Upper lobe of left lung (tissue), 6 donors: Measurements from ENCODE around the gene RBM19. TPM values are rescaled to one million over a fixed set of nuclear protein-coding genes. Genes with fewer than 3 reads are reported as not detected.

Source experiments
- ATAC-seq, 2 donors: fragments of 200-7000 bp; cut with Tn5 transposase; one replicate each; pipeline ENCODE4 v1.9.1; 2022; ENCODE audit warnings: mild to moderate bottlenecking in 2 of 2, moderate library complexity in 2 of 2; ENCODE audit not compliant: low FRiP score in 2 of 2
- DNase-seq, 2 donors: peaks; one replicate each; pipeline ENCODE4 v3.0.0-alpha.2; 2019 to 2020
- H3K27ac ChIP-seq, 4 donors: fragments of 200-600 bp; sonication (generic); one replicate each; pipeline ENCODE4 v1.5.1; 2016 to 2019
- H3K27me3 ChIP-seq, 4 donors: fragments of 200-600 bp; sonication (generic); one replicate each; pipeline ENCODE4 v1.5.1; 2017 to 2019
- H3K36me3 ChIP-seq, 4 donors: fragments of 200-600 bp; sonication (generic); one replicate each; pipeline ENCODE4 v1.5.1; 2016 to 2019
- H3K4me1 ChIP-seq, 4 donors: fragments of 200-600 bp; sonication (generic); one replicate each; pipeline ENCODE4 v1.5.1; 2018 to 2019
- H3K4me3 ChIP-seq, 4 donors: fragments of 200-600 bp; sonication (generic); one replicate each; pipeline ENCODE4 v1.5.1; 2017 to 2019; ENCODE audit warnings: mild to moderate bottlenecking in 2 of 4, moderate library complexity in 1 of 4
- H3K9me3 ChIP-seq, 4 donors: fragments of 200-600 bp; sonication (generic); one replicate each; pipeline ENCODE4 v1.5.1; 2018 to 2019
- EP300 ChIP-seq, 4 donors: sonication (generic); formaldehyde crosslinking; IDR thresholded peaks; one replicate each; pipeline ENCODE4 v1.5.1; 2017; ENCODE audit warnings: antibody characterized with exemption in 4 of 4, control low read depth in 2 of 4
- POLR2A ChIP-seq, 4 donors: fragments of 450-650 bp; IDR thresholded peaks; one replicate each; pipeline ENCODE4 v1.5.1; 2016 to 2017; ENCODE audit warnings: antibody characterized with exemption in 4 of 4, mild to moderate bottlenecking in 2 of 4
- POLR2AphosphoS5 ChIP-seq, 2 donors: sonication (generic); formaldehyde crosslinking; IDR thresholded peaks; one replicate each; pipeline ENCODE4 v1.5.1; 2017; ENCODE audit warnings: antibody characterized with exemption in 2 of 2
- WGBS, 2 donors: methylation state at CpG; one replicate each; pipeline ENCODE4 v1.1.5; 2017 to 2018; 5-methylcytosine and 5-hydroxymethylcytosine counted together
- total RNA-seq, 6 donors: library from RNA; depleted of rRNA in 4 of 6; stranded (reverse); fragments of >200 nt in 4 of 6; gene quantifications; one replicate each; pipeline versions ENCODE4 v1.1.0 to v1.2.1, GENCODE V29; 2016 to 2021
- TF ChIP-seq, protein P1 (sequence below), 6 experiments: fragments of 450-650 bp in 4 of 6; fragments of 200-600 bp in 2 of 6; sonication (generic) in 2 of 6; IDR thresholded peaks; one replicate each; pipeline ENCODE4 v1.5.1; 2016 to 2019; ENCODE audit warnings: antibody characterized with exemption in 6 of 6
- donor health status: DM: no; HTN: no; CAD: no; lungs with moderate emphysema.
- donor health status: DM: no; HTN: yes; CAD: no; lungs with severe emphysema.

RBM19 gene
- total RNA-seq, 6 donors from 2014 or later = 25.5 to 131 (median 39.9) TPM

DNA sequence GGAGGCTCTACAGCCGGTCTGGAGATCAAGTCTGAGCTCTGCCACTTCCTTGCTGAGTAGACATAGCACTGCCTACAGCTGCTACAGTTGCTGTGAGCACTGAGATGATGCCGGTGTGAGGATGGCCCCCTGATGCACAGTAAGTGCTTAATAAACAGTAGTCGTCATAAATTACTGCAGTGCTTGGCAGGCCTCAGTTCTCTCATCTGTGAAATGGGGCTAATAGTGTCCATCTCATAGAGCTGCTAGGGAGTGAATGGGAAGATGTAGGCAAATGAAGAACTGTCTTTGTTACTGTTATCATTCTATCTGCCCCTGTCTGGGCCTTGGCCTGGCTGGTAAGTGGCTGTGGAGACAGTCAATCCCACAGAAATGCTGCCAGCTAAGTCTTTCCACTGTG is 124.3 kb downstream of the RBM19 start:
- H3K27me3 ChIP-seq = no peaks in the 10 kb centered on the region
- no peaks in the 10 kb centered on the region for H3K4me1 ChIP-seq
- peaks cover 0 to 39% (median 24%) of the 10 kb centered on the region in 4 donors for H3K36me3 ChIP-seq
- WGBS, 2 donors = 93% methylated on average over 3 of the region's 3 CpGs
- no peak for TF ChIP-seq POLR2A (IDR thresholded peaks at IDR 0.05)
- TF ChIP-seq POLR2AphosphoS5 (IDR thresholded peaks at IDR 0.05) = no peak
- no peak for TF ChIP-seq EP300 (IDR thresholded peaks at IDR 0.05)
- TF ChIP-seq, protein P1, sequence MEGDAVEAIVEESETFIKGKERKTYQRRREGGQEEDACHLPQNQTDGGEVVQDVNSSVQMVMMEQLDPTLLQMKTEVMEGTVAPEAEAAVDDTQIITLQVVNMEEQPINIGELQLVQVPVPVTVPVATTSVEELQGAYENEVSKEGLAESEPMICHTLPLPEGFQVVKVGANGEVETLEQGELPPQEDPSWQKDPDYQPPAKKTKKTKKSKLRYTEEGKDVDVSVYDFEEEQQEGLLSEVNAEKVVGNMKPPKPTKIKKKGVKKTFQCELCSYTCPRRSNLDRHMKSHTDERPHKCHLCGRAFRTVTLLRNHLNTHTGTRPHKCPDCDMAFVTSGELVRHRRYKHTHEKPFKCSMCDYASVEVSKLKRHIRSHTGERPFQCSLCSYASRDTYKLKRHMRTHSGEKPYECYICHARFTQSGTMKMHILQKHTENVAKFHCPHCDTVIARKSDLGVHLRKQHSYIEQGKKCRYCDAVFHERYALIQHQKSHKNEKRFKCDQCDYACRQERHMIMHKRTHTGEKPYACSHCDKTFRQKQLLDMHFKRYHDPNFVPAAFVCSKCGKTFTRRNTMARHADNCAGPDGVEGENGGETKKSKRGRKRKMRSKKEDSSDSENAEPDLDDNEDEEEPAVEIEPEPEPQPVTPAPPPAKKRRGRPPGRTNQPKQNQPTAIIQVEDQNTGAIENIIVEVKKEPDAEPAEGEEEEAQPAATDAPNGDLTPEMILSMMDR (IDR thresholded peaks at IDR 0.05) = no peak
- no peak for ATAC-seq
- H3K4me3 ChIP-seq = no peak overlapping the region
- no peak overlapping the region for H3K27ac ChIP-seq
- no peak for DNase-seq
- H3K9me3 ChIP-seq = no peaks in the 10 kb centered on the region

DNA sequence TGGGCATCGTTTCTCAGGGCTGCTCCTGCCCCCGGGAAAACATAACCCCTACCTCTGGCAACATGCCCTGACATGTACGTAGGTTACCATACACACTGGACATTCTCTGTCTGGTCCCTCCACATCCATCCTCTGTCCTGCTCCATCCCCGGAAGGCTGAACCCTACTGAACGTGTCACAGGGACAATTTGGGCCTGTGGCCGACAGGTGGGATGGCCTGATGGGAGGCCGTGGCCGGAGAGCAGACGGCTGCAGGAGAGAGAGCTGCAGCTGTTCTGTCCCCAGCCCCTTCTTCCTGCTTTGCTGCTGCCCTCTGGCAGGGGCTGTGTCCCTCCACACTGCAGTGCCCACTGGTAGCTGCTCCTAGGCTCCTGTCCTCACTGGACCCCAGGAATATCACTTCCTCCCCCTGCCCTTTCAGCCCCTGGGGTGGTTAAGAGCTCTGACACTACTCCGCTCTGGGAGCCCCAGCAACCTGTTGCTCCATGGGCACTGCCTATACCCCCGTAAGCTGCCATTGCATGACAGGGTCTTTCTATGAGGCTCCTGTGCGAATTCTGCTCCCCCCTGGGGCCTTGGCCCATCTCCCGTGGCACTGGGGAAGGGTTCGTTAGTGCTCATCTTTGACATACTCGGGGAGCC is 125.6 kb downstream of the RBM19 start:
- 91 to 96% methylated on average over 8 to 14 of the region's 15 CpGs for WGBS, 2 donors
- TF ChIP-seq EP300 (IDR thresholded peaks at IDR 0.05) (no peak), POLR2A (IDR thresholded peaks at IDR 0.05) (no peak), POLR2AphosphoS5 (IDR thresholded peaks at IDR 0.05) (no peak)
- TF ChIP-seq, protein P1 (IDR thresholded peaks at IDR 0.05) = no peak
- no peak overlapping the region for H3K4me3 ChIP-seq
- no peaks in the 10 kb centered on the region for H3K27me3 ChIP-seq
- H3K9me3 ChIP-seq = no peaks in the 10 kb centered on the region
- DNase-seq (no peak), ATAC-seq (no peak)
- H3K4me1 ChIP-seq = no peaks in the 10 kb centered on the region
- peaks cover 0 to 40% (median 24%) of the 10 kb centered on the region in 4 donors for H3K36me3 ChIP-seq
- no peak overlapping the region for H3K27ac ChIP-seq

DNA sequence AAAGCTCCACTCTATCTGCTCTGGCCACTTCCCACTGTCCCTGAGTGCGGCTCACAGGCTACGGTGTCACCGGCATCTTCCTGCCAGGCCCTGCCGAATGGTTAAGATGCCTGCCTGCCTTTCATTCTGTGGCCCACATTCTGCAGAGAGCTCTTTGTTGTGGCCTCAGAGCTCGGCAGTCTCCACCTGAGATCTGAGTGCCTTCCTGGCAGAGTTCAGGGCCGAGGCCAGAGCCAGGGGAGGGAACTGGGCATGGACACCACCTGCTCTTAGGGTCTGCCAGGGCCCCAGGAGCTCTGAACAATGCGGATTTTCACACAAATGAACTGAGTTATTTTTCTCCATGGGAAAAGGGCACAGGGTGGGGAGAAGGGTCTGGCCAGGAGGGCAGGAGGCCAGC is 127.2 kb downstream of the RBM19 start:
- peaks cover 0 to 30% (median 15%) of the 10 kb centered on the region in 4 donors for H3K36me3 ChIP-seq
- no peaks in the 10 kb centered on the region for H3K4me1 ChIP-seq
- H3K27ac ChIP-seq = no peak overlapping the region
- 80 to 94% methylated on average over 3 to 7 of the region's 7 CpGs for WGBS, 2 donors
- no peak overlapping the region for H3K4me3 ChIP-seq
- TF ChIP-seq EP300 (IDR thresholded peaks at IDR 0.05) (no peak), POLR2AphosphoS5 (IDR thresholded peaks at IDR 0.05) (no peak), POLR2A (IDR thresholded peaks at IDR 0.05) (no peak)
- TF ChIP-seq, protein P1 (IDR thresholded peaks at IDR 0.05) = no peak
- no peaks in the 10 kb centered on the region for H3K27me3 ChIP-seq
- no peak for DNase-seq
- ATAC-seq = no peak
- H3K9me3 ChIP-seq = no peaks in the 10 kb centered on the region

DNA sequence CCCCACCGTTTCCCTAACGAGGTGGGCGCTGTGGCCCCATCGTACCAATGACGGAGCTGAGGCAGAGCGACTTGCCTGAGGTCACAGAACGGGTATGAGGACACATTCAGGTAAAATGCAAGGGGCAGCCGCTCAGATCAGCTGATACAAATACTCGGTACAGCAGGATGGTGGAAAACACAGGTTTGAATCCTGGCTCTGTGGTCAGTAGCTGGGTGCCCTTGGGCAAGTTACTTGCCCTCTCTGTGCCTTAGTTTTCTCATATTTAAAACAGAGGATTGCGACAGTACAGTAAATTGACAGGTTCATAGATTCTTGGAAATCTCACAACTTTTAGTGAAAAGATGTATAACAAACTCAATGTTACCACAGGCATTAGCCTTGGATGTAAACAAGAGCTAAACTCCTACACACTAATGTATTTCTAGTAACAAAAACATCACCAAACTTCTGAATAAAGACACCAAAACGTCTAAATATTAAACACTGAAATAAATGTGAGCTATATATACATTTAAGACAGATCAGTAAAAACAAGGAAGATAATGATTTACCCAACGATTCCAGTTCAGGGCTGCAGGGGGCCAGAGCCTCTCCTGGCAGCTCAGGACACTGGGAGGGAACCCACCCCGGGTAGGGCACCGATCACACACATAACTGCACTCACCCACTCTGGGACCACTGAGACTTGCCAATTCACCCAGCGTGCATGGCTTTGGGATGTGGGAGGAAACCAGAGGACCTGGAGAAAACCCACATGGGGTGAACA is 128.4 kb downstream of the RBM19 start:
- Histone ChIP-seq H3K4me3 (no peak overlapping the region), H3K4me1 (no peaks in the 10 kb centered on the region), H3K27ac (no peak overlapping the region), H3K27me3 (no peaks in the 10 kb centered on the region), H3K9me3 (no peaks in the 10 kb centered on the region), H3K36me3 (peaks cover 0 to 19% (median 7%) of the 10 kb centered on the region in 4 donors)
- 83 to 87% methylated on average over 14 to 15 of the region's 15 CpGs for WGBS, 2 donors
- no peak for DNase-seq
- TF ChIP-seq EP300 (IDR thresholded peaks at IDR 0.05) = no peak
- no peak for ATAC-seq

DNA sequence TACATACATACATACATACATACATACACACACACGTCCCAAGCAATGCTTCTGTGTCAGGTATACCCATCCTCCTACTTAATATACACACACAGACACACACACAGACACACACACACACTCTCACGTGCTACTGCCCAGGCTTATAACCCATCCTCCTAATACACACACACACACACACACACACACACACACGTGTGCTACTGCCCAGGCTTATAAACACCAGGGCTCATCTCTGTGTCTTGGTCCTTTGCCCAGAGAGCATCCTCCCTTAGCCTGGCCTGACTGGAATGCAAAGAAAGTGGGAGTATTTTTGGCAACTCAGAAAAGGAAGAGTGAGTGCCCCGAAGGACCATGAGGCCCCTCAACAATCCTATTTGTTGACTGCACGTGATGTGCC is 129.0 kb downstream of the RBM19 start:
- Histone ChIP-seq H3K27me3 (no peaks in the 10 kb centered on the region), H3K4me1 (no peaks in the 10 kb centered on the region), H3K36me3 (peaks cover 0 to 13% (median 4%) of the 10 kb centered on the region in 4 donors), H3K4me3 (no peak overlapping the region), H3K9me3 (no peaks in the 10 kb centered on the region), H3K27ac (no peak overlapping the region)
- ATAC-seq = no peak
- no peak for TF ChIP-seq POLR2A (IDR thresholded peaks at IDR 0.05)
- TF ChIP-seq, protein P1 (IDR thresholded peaks at IDR 0.05) = no peak
- no peak for TF ChIP-seq EP300 (IDR thresholded peaks at IDR 0.05)
- TF ChIP-seq POLR2AphosphoS5 (IDR thresholded peaks at IDR 0.05) = no peak
- DNase-seq = no peak
- 80 to 83% methylated on average over 5 of the region's 5 CpGs for WGBS, 2 donors
